ENCODE data around the gene WNT3A. TPM values are rescaled to one million over a fixed set of nuclear protein-coding genes. Genes with fewer than 3 reads are reported as not detected.

The WNT3A gene
- total RNA-seq, 4 donors from 2014 or later, result not detected

GRCh38 chr1:228010921-228011320 is 4.1 kb downstream of the WNT3A start:
- Histone ChIP-seq H3K4me3 (no peak overlapping the region), H3K36me3 (no peaks in the 10 kb centered on the region), H3K4me1 (peaks cover 0 to 8% (median 2%) of the 10 kb centered on the region in 4 donors), H3K27me3 (peaks cover 48% of the 10 kb centered on the region), H3K27ac (no peak overlapping the region), H3K9me3 (no peaks in the 10 kb centered on the region)
- intact Hi-C loops (cut with DNase I; ENCODE audit: low total_unique reads) (no loop called here), in situ Hi-C loops (cut with MboI; ENCODE audit: low pct_ligation_motif_present in 1 of 4, low pct_unique_long_range_greater_than_20kb in 1 of 4, low sequenced_read_pairs in 3 of 4) (no loop called here)
- TF ChIP-seq CTCF (IDR thresholded peaks at IDR 0.05) (no peak), POLR2A (IDR thresholded peaks at IDR 0.05) (no peak), EP300 (IDR thresholded peaks at IDR 0.05; ENCODE audit: low read depth) (no peak), POLR2AphosphoS5 (IDR thresholded peaks at IDR 0.05) (no peak)
- no peak for DNase-seq
- WGBS, 2 donors (ENCODE audit: low coverage in 1 of 2), result 84% methylated on average over 7 of the region's 7 CpGs; no CpG with 5 or more reads in 1 of the 2 donors

DNA sequence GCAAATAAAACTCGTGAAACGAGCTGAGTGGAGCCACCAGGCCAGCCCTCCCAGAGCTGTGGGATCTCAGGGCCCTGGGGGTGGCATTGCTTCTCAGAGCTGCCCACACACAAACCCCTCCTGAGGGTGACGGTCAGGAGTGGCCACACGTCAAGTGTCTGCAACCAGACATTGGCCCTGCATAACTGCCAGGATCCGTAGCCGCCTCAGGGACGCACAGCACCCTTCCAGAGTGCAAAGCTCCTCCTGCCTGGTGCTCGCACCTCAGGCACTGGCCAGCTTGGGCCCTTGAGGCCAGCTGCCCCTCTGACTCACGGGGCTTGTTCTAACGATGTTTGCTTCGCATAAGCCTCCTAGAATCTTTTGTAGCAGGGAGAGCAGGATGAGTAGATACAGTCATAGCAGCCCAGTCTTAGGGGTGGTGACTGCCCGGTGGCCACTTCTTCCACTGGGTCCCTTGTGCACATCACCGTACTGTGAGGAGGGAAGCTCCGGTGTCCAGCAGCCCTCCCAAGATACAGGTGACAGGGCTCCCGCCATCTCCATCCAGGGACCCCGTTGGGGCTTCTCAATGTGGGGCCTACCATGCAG is 5.0 kb downstream of the WNT3A start:
- 77% methylated on average over 16 of the region's 16 CpGs; no CpG with 5 or more reads in 1 of the 2 donors for WGBS, 2 donors (ENCODE audit: low coverage in 1 of 2)
- intact Hi-C loops (cut with DNase I; ENCODE audit: low total_unique reads), result no loop called here
- in situ Hi-C loops (cut with MboI; ENCODE audit: low pct_ligation_motif_present in 1 of 4, low pct_unique_long_range_greater_than_20kb in 1 of 4, low sequenced_read_pairs in 3 of 4), result no loop called here
- Histone ChIP-seq H3K4me1 (peaks cover 0 to 5% (median 2%) of the 10 kb centered on the region in 4 donors), H3K27ac (no peak overlapping the region), H3K9me3 (no peaks in the 10 kb centered on the region), H3K27me3 (peaks cover 41% of the 10 kb centered on the region), H3K36me3 (no peaks in the 10 kb centered on the region), H3K4me3 (no peak overlapping the region)
- TF ChIP-seq EP300 (IDR thresholded peaks at IDR 0.05; ENCODE audit: low read depth), result no peak
- no peak for TF ChIP-seq POLR2AphosphoS5 (IDR thresholded peaks at IDR 0.05)
- no peak for DNase-seq

- in situ Hi-C loops (cut with MboI; ENCODE audit: low pct_ligation_motif_present in 1 of 4, low pct_unique_long_range_greater_than_20kb in 1 of 4, low sequenced_read_pairs in 3 of 4), result no loop called here
- H3K4me3 ChIP-seq, result no peak overlapping the region
- H3K36me3 ChIP-seq, result no peaks in the 10 kb centered on the region
- intact Hi-C loops (cut with DNase I; ENCODE audit: low total_unique reads), result no loop called here
- 80% methylated on average over 5 of the region's 5 CpGs; no CpG with 5 or more reads in 1 of the 2 donors for WGBS, 2 donors (ENCODE audit: low coverage in 1 of 2)
- DNase-seq, result no peak
- H3K27me3 ChIP-seq, result peaks cover 34% of the 10 kb centered on the region
- peaks cover 0 to 5% (median 0%) of the 10 kb centered on the region in 4 donors for H3K4me1 ChIP-seq
- H3K27ac ChIP-seq, result no peak overlapping the region
- no peaks in the 10 kb centered on the region for H3K9me3 ChIP-seq
- no peak for TF ChIP-seq CTCF (IDR thresholded peaks at IDR 0.05)
- TF ChIP-seq EP300 (IDR thresholded peaks at IDR 0.05; ENCODE audit: low read depth), result no peak
- no peak for TF ChIP-seq POLR2AphosphoS5 (IDR thresholded peaks at IDR 0.05)
- no peak for TF ChIP-seq POLR2A (IDR thresholded peaks at IDR 0.05)
Measured at GRCh38 chr1:228012555-228012954, 5.8 kb downstream of the WNT3A start.

GRCh38 chr1:228013131-228013934 is 6.5 kb downstream of the WNT3A start:
- Histone ChIP-seq H3K4me3 (no peak overlapping the region), H3K9me3 (no peaks in the 10 kb centered on the region), H3K4me1 (peaks cover 0 to 5% (median 0%) of the 10 kb centered on the region in 4 donors), H3K36me3 (no peaks in the 10 kb centered on the region), H3K27me3 (peaks cover 26% of the 10 kb centered on the region), H3K27ac (no peak overlapping the region)
- WGBS, 2 donors (ENCODE audit: low coverage in 1 of 2), result 40 to 79% methylated on average over 1 to 22 of the region's 24 CpGs
- no peak for DNase-seq
- in situ Hi-C loops (cut with MboI; ENCODE audit: low pct_ligation_motif_present in 1 of 4, low pct_unique_long_range_greater_than_20kb in 1 of 4, low sequenced_read_pairs in 3 of 4), result no loop called here
- TF ChIP-seq EP300 (IDR thresholded peaks at IDR 0.05; ENCODE audit: low read depth) (no peak), POLR2AphosphoS5 (IDR thresholded peaks at IDR 0.05) (no peak), POLR2A (IDR thresholded peaks at IDR 0.05) (no peak), CTCF (IDR thresholded peaks at IDR 0.05) (no peak)
- intact Hi-C loops (cut with DNase I; ENCODE audit: low total_unique reads), result no loop called here

All from transverse colon (tissue), 4 donors.